Pons (tissue), 1 donor: ENCODE results near the gene TPK1.

Experiments used
- DNase-seq: peaks from one replicate; pipeline ENCODE4 v3.0.0-alpha.2; 2016; ENCODE audit warnings: low spot score

Gene TPK1

GRCh38 chr7:144407266-144407931 lies 428.5 kb downstream of the TPK1 start:
- no peak for DNase-seq

- no peak for DNase-seq
Measured at GRCh38 chr7:144404946-144405345, 430.9 kb downstream of the TPK1 start.

GRCh38 chr7:144403649-144404061 lies 432.2 kb downstream of the TPK1 start, which contains the start of gene NOBOX:
TSS of gene NOBOX (minus strand) at chr7:144403693.
- DNase-seq: no peak

- DNase-seq: no peak
Measured at GRCh38 chr7:144403102-144403501, 432.8 kb downstream of the TPK1 start.
